Skeletal muscle tissue (tissue), 4 donors: ENCODE data around the gene COL6A3. TPM values are rescaled to one million over a fixed set of nuclear protein-coding genes. Genes with fewer than 3 reads are reported as not detected.
"Not testable (repeated sequence)": the region's sequence is repeated elsewhere in the genome, so short reads cannot be mapped to it uniquely, and the experiment has no call there.

Source experiments
- H3K27ac ChIP-seq: one replicate; pipeline ENCODE4 v1.7.0; 2013; ENCODE audit warnings: mild to moderate bottlenecking, low read depth, low read length, inconsistent platforms
- H3K27me3 ChIP-seq, 3 donors: one replicate each; pipeline ENCODE4 v1.7.0; 2013; ENCODE audit warnings: low read length in 3 of 3; ENCODE audit not compliant: control insufficient read depth in 3 of 3, insufficient read depth in 3 of 3
- H3K36me3 ChIP-seq, 3 donors: one replicate each; pipeline ENCODE4 v1.7.0; 2013; ENCODE audit warnings: low read length in 3 of 3; ENCODE audit not compliant: control insufficient read depth in 3 of 3, insufficient read depth in 3 of 3
- H3K4me1 ChIP-seq, 3 donors: one replicate each; pipeline ENCODE4 v1.7.0; 2013; ENCODE audit warnings: low read length in 3 of 3, mild to moderate bottlenecking in 3 of 3; ENCODE audit not compliant: control insufficient read depth in 3 of 3, insufficient read depth in 3 of 3
- H3K4me3 ChIP-seq, 3 donors: one replicate each; pipeline ENCODE4 v1.7.0; 2013; ENCODE audit warnings: low read length in 3 of 3
- H3K9ac ChIP-seq, 3 donors: one replicate each; pipeline ENCODE4 v1.7.0; 2013; ENCODE audit warnings: low read length in 3 of 3, mild to moderate bottlenecking in 3 of 3, moderate library complexity in 2 of 3, low read depth in 1 of 3
- H3K9me3 ChIP-seq, 3 donors: one replicate each; pipeline ENCODE4 v1.7.0; 2013; ENCODE audit warnings: low read length in 3 of 3; ENCODE audit not compliant: control insufficient read depth in 3 of 3
- total RNA-seq: library from RNA; depleted of rRNA; stranded (reverse); fragments of >200 nt; gene quantifications from one replicate; pipeline ENCODE4 v1.2.3, GENCODE V29; 2014
- donor health status: Osteomylitis.

The COL6A3 gene
- total RNA-seq, 1 donor from 2014 or later = 365 TPM

- no peak overlapping the region for H3K27ac ChIP-seq
Measured at GRCh38 chr2:237358721-237359517, 55.0 kb downstream of the COL6A3 start.

GRCh38 chr2:237355701-237356100 lies 58.3 kb downstream of the COL6A3 start:
- Histone ChIP-seq H3K27ac (no peak overlapping the region), H3K9ac (no peak overlapping the region), H3K36me3 (peaks cover 0 to 24% (median 2%) of the 10 kb centered on the region in 3 donors), H3K27me3 (peaks cover 3 to 8% (median 7%) of the 10 kb centered on the region in 3 donors), H3K9me3 (no peaks in the 10 kb centered on the region), H3K4me1 (peaks cover 18 to 32% (median 26%) of the 10 kb centered on the region in 3 donors), H3K4me3 (no peak overlapping the region)

More at GRCh38 chr2:237358721-237359517, 55.0 kb downstream of the COL6A3 start:
- no peaks in the 10 kb centered on the region for H3K9me3 ChIP-seq
- no peak overlapping the region for H3K9ac ChIP-seq
- peaks cover 0 to 7% (median 5%) of the 10 kb centered on the region in 3 donors for H3K4me1 ChIP-seq
- H3K4me3 ChIP-seq = no peak overlapping the region
- H3K27me3 ChIP-seq = peaks cover 3 to 8% (median 7%) of the 10 kb centered on the region in 3 donors
- peaks cover 0 to 31% (median 2%) of the 10 kb centered on the region in 3 donors for H3K36me3 ChIP-seq

- peaks cover 0 to 18% (median 2%) of the 10 kb centered on the region in 3 donors for H3K36me3 ChIP-seq
Measured at GRCh38 chr2:237354892-237355291, 59.1 kb downstream of the COL6A3 start.

DNA sequence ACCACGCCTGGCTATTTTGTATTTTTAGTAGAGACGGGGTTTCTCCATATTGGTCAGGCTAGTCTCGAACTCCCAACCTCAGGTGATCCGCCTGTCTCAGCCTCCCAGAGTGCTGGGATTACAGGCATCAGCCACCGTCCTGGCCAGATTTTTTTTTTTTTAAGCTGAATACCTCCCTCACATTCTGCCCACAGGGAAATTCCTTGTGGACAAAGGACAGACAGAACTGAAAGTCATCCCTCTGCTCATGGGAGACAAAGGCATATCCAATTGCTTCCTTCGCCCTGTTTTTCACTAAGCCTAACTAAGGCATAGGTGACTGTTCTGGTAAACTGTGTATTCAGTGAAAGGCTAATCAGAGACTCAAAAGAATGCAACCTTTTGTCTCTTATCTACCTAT lies 59.8 kb downstream of the COL6A3 start:
- not testable (repeated sequence) for H3K4me3 ChIP-seq, H3K27me3 ChIP-seq, H3K9ac ChIP-seq, H3K27ac ChIP-seq, H3K9me3 ChIP-seq
- H3K4me1 ChIP-seq = peaks cover 20 to 30% (median 29%) of the 10 kb centered on the region in 3 donors
- H3K36me3 ChIP-seq = peaks cover 0 to 15% (median 2%) of the 10 kb centered on the region in 3 donors

More at GRCh38 chr2:237354892-237355291, 59.1 kb downstream of the COL6A3 start:
- Histone ChIP-seq H3K9me3 (no peaks in the 10 kb centered on the region), H3K27me3 (peaks cover 2 to 4% (median 3%) of the 10 kb centered on the region in 3 donors), H3K4me3 (no peak overlapping the region), H3K4me1 (peaks cover 20 to 30% (median 30%) of the 10 kb centered on the region in 3 donors), H3K9ac (no peak overlapping the region), H3K27ac (no peak overlapping the region)

DNA sequence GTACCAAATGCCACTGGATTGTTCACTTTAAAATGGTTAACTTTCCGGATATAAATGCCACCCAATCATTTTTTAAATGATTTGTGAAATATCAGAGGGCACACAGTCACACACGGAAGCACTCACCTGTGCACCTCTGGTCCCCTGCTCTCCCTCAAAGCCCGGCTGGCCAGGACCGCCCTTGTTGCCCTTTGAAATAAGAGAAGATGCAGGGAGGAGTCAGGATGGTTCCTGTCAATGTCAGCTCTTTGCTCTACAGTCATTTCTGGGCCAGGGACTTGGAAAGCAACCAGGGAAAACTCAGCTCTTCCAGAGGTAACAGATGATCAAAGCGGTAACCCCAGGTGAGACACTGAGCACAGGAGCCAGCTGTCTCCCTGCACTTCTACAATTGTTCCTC lies 60.7 kb downstream of the COL6A3 start:
- Histone ChIP-seq H3K4me3 (no peak overlapping the region), H3K27ac (no peak overlapping the region), H3K27me3 (peaks cover 2 to 4% (median 3%) of the 10 kb centered on the region in 3 donors), H3K36me3 (peaks cover 0 to 12% (median 2%) of the 10 kb centered on the region in 3 donors), H3K4me1 (peaks cover 20 to 30% (median 29%) of the 10 kb centered on the region in 3 donors), H3K9ac (no peak overlapping the region), H3K9me3 (no peaks in the 10 kb centered on the region)

GRCh38 chr2:237352279-237352845 lies 61.6 kb downstream of the COL6A3 start:
- no peak overlapping the region for H3K9ac ChIP-seq
- H3K36me3 ChIP-seq = peaks cover 0 to 11% (median 0%) of the 10 kb centered on the region in 3 donors
- no peaks in the 10 kb centered on the region for H3K9me3 ChIP-seq
- H3K4me1 ChIP-seq = peaks cover 20 to 30% (median 29%) of the 10 kb centered on the region in 3 donors
- no peaks in the 10 kb centered on the region for H3K27me3 ChIP-seq
- H3K4me3 ChIP-seq = no peak overlapping the region
- H3K27ac ChIP-seq = no peak overlapping the region

GRCh38 chr2:237351796-237352195 lies 62.2 kb downstream of the COL6A3 start:
- Histone ChIP-seq H3K36me3 (peaks cover 0 to 13% (median 0%) of the 10 kb centered on the region in 3 donors), H3K9ac (peak overlapping the region in 1 of 3 donors; percentile 4), H3K4me3 (no peak overlapping the region), H3K9me3 (no peaks in the 10 kb centered on the region), H3K27ac (no peak overlapping the region), H3K27me3 (no peaks in the 10 kb centered on the region), H3K4me1 (peaks cover 20 to 30% (median 29%) of the 10 kb centered on the region in 3 donors)

DNA sequence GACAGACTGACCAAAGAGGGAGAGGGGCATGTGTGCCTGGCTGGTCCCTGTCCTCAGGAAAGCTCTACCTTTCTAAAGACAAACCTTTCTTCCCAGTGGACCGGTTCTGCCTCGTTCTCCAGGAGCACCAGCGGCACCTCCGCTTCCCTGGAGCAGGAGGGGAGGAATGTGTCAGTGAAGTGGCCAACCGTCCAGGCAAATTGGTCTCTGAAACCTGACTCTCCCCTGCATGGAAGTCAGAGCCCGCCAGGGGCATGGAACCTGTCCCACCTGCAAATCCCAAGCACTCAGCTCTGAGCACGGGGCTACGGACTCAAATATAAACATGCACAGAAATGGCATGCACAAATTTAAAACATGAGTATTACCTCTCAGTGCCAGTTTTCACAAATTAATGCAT lies 62.9 kb downstream of the COL6A3 start:
- no peak overlapping the region for H3K27ac ChIP-seq
- H3K4me3 ChIP-seq = peak overlapping the region; percentile 33 to 41 (median 34)
- H3K9ac ChIP-seq = no peak overlapping the region
- peaks cover 20 to 30% (median 29%) of the 10 kb centered on the region in 3 donors for H3K4me1 ChIP-seq
- H3K36me3 ChIP-seq = peaks cover 0 to 17% (median 0%) of the 10 kb centered on the region in 3 donors
- no peaks in the 10 kb centered on the region for H3K9me3 ChIP-seq
- H3K27me3 ChIP-seq = no peaks in the 10 kb centered on the region

- Histone ChIP-seq H3K4me3 (peak overlapping the region in 2 of 3 donors; percentile 34 to 41), H3K27me3 (no peaks in the 10 kb centered on the region), H3K27ac (no peak overlapping the region)
Measured at GRCh38 chr2:237350597-237350996, 63.4 kb downstream of the COL6A3 start.

DNA sequence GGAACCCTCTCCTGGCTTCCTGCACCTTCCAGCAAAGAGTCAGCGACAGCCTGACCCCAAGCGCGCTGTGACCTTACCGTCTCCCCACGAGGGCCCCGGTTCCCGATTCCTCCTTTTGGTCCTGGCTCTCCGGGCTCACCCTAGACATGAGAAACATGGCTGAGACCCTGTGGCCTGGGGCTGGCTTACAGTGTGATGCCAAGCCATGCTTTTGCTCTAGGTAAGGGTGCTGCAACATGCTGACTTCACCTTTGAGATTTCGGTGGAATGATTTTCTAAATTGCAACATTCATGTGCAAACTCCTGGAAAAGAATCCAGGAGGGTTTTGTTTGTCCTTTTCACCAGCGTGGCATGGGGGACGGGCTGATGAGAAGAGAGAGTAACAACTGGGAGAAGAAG lies 63.9 kb downstream of the COL6A3 start:
- Histone ChIP-seq H3K9me3 (no peaks in the 10 kb centered on the region), H3K4me1 (peaks cover 20 to 29% (median 27%) of the 10 kb centered on the region in 3 donors), H3K36me3 (peaks cover 0 to 16% (median 0%) of the 10 kb centered on the region in 3 donors), H3K27me3 (no peaks in the 10 kb centered on the region), H3K9ac (no peak overlapping the region), H3K27ac (no peak overlapping the region), H3K4me3 (no peak overlapping the region)

More at GRCh38 chr2:237350597-237350996, 63.4 kb downstream of the COL6A3 start:
- Histone ChIP-seq H3K9ac (no peak overlapping the region), H3K36me3 (peaks cover 0 to 18% (median 0%) of the 10 kb centered on the region in 3 donors), H3K4me1 (peaks cover 20 to 29% (median 28%) of the 10 kb centered on the region in 3 donors), H3K9me3 (no peaks in the 10 kb centered on the region)
